NOMO-1 treated with DMSO at 0.1 percent for 48 hours (cell line): ENCODE measurements around the gene PRF1.
"Not testable (repeated sequence)": the region's sequence is repeated elsewhere in the genome, so short reads cannot be mapped to it uniquely, and the experiment has no call there.

Experiments used
- DNase-seq: peaks from one replicate; lab custom pipeline; 2025; ENCODE audit not compliant: unreplicated experiment; lab: John Stamatoyannopoulos, UW

PRF1 gene

DNA sequence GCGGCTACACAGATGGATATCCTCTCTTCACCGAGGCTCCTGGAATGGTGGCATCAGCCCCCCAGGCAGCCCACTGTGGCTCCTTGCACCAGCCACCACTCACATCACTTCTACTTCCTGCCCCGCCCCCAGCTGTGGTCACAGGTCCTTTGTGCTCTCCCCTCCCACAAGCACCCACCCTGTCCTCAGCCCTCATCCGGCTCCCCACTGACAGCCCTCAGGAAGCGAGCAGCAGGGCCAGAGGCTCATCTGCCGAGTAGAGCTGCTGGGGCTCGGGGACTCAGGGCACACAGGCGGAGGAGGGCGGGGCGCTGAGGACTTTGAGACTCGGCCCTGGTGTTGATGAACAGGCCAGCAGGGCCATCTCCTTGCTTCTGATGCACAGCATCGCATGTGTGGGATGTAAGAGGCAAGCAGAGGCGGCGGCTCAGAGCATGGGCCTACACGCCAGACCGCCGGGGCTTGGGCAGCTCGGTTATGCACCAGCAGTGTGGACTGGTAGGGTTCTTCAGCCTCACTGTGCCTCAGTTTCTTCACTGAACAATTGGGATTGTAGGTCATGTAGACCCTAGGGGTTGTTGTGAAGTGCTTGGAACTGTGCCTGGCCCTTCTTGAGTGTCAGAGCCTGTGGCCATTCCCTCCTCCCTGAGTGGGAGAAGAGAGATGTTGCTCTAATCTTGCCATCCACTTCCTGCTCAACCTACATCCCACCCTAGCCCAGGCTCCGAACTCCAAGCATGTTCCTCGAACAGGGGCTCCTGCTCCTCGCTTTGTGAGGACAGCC, at the start of gene PRF1:
Gene PRF1 (minus strand): TSS at position 77 of the 784 bp plus-strand sequence. CDS start 1,839 bp downstream, outside the sequence.
- DNase-seq = no peak

DNA sequence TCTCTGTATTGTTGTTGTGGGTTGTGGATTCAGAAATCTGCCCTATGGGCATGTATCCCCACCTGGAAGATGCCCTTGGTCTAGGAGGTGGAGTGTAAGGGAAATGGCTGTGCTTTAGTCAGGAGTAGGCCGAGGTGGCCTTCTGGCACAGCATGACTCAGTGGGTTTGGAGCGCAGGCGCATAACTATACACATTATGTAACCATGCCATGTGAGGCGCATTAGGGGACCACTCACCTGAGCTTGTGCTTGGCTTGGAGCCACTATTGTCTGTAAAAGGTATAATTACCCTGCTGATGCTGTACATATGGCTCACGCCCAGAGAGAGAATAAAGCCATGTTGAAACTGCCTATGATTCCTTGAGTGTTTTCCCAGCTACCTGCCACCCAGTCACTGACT, 49.1 kb upstream of the PRF1 start:
- DNase-seq = no peak

DNA sequence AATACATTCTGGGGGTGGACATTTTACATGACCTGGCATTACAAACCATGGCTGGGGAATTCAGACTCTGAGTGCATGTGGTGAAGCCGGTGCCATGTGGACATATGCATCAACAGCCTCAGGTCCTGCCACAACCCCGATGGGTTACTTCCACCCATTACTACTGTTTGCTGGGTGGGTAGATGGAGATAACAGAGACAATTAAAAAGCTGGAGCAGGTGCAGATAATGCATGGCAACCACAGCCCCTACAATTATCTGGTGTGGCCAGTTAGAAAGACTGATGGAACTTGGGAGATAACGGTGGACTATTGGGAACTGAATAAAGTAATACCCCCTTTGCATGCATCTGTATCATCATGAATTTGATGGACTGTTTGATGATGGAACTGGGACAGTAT, 48.2 kb upstream of the PRF1 start:
- DNase-seq = no peak

DNA sequence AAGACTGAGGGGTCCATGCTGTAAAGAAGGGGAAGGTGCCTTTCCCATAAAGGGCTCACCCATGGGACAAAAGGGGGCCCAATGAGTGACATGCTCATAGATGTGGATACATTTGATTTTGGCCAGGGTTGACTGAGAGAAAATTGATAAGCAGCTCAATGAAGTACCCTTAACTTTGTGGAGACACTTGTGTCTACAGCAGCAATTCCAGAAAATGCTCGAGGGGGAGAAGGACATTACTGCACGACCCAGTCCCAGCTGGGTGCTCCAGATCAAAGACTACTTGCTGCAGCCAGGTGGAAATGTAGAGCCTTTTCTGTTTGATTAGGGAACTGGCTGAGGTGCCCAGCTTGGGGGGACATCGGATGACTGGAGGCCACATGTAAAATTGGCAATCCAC, 47.6 kb upstream of the PRF1 start:
- no peak for DNase-seq

DNA sequence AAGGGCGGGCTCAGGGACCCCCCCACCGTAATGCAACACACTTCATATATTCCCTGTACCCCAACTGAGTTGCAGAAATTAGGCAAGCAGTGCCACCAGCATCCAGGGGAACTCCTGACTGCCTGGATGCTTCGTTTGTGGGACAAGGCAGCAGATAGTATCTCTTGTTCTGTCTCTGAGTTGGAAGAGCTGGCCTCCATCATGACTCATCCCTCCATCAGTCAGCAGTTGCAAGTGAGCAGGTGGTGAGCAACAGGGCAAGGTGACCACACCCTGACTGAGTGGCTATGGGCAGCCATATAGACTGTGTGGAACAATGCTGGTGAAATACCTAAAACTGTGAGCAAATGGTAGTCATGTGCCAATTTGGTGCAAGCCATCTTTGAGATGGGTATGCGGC, 47.0 kb upstream of the PRF1 start:
- DNase-seq = no peak

DNA sequence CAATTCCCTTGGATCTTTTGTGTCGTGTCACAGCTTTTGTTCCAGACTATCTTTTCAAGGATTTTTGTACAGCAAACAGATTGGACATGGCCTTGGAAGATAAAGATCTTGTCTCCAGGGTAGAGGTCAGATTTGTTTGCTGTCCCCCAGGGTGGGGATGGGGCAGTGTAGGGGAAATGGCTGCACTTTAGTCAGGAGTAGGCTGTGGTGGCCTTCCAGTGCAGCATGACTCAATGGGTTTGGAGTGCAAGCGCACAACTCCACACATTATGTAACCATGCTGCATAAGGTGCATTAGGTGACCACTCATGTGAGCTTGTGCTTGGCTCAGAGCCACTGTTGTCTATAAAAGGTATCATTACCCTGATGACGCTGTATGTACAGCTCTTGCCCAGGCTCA, 45.9 kb upstream of the PRF1 start:
- no peak for DNase-seq

DNA sequence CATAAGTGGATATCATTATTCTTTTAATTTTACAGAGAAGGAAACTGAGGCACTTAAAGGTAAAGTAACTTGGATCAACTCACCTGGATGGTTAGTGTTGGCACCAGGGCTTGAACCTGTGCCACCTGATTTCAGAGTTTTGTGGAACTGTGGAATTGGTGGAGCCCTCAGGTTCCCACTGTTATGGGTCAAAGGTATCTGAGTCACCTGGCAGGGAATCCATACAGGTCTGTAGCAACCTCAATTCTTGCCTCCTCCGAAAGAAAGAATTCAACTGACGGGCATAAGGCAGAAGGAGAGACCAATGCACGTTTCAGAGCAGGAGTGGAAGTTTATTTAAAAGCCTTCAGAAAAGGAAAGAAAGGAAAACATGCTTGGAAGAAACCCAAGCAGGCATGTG, 44.5 kb upstream of the PRF1 start:
- DNase-seq = no peak

DNA sequence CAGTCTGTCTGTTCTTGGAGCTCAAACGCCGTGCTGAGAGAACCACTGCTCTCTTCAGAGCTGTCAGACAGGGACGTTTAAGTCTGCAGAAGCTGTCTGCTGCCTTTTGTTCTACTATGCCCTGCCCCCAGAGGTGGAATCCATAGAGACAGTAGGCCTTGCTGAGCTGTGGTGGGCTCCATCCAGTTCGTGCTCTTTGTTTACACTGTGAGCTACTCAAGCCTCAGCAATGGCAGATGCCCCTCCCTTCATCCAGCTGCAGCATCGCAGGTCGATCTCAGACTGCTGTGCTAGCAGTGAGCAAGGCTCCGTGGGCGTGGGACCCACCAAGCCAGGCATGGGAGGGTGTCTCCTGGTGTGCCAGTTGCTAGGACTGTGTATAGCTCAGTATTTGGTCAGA, 42.4 kb upstream of the PRF1 start:
- not testable (repeated sequence) for DNase-seq

DNA sequence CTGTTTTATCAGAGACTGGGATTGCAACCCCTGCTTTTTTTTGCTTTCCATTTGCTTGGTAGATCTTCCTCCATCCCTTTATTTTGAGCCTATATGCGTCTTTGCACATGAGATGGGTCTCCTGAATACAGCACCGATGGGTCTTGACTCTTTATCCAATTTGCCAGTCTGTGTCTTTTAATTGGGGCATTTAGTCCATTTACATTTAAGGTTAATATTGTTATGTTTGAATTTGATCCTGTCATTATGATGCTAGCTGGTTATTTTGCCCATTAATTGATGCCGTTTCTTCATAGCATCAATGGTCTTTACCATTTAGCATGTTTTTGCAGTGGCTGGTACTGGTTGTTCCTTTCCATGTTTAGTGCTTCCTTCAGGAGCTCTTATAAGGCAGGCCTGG, 40.7 kb upstream of the PRF1 start:
- not testable (repeated sequence) for DNase-seq

DNA sequence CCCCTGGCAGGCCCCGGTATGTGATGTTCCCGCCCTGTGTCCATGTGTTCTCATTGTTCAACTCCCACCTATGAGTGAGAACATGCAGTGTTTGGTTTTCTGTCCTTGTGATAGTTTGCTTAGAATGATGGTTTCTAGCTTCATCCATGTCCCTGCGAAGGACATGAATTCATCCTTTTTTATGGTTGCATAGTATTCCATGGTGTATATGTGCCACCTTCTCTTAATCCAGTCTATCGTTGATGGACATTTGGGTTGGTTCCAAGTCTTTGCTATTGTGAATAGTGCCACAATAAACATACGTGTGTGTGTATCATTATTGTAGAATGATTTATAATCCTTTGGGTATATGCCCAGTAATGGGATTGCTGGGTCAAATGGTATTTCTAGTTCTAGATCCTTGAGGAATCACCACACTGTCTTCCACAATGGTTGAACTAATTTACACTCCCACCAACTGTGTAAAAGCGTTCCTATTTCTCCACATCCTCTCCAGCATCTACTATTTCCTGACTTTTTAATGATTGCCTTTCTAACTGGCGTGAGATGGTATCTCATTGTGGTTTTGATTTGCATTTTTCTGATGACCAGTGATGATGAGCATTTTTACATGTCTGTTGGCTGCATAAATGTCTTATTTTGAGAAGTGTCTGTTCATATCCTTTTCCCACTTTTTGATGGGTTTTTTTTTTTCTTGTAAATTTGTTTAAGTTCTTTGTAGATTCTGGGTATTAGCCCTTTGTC, 37.3 kb upstream of the PRF1 start:
- DNase-seq = not testable (repeated sequence)

DNA sequence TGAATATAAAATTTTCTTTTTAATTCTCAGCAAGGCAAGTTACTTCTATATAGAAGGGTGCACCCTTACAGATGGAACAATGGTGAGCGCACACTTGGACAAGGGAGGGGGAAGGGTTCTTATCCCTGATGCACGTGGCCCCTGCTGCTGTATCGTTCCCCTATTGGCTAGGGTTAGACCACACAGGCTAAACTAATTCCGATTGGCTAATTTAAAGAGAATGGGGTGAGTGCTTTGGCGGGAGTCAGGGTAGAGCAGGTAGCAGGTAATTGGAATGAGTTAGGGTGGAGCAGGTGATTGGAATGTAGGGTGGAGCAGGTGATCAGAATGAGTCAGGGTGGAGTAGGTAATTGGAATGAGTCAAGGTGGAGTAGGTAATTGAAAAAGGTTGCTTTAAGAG, 32.0 kb upstream of the PRF1 start:
- not testable (repeated sequence) for DNase-seq

DNA sequence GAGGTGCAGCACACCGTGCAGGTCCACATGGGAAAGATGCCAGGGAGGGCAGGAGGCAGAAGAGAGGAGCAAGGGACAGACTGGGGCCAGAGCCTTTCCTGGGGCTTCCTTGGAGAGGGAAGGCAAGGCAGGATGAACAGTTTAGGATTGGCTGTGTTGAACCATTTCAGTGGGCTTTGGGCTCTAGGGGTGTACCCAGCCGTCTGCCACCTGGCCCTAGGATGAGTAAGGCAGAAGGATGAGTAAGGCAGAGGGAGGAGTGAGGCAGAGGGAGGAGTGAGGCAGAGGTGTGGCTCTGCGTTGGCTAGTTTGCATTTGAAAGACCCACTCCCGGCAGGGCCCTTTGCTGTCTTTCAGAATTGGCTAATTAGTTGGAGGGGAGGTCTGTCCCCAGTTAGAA, 31.5 kb upstream of the PRF1 start:
- DNase-seq = no peak

DNA sequence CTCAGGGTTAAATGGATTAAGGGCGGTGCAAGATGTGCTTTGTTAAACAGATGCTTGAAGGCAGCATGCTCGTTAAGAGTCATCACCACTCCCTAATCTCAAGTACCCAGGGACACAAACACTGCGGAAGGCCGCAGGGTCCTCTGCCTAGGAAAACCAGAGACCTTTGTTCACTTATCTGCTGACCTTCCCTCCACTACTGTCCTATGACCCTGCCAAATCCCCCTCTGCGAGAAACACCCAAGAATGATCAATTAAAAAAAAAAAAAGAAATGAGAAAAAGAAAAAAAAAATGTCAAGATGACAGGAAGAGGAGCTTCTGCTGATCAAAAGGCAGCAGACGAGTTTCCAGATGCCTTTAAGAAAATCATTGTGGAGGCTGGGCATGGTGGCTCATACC, 29.2 kb upstream of the PRF1 start:
- not testable (repeated sequence) for DNase-seq

DNA sequence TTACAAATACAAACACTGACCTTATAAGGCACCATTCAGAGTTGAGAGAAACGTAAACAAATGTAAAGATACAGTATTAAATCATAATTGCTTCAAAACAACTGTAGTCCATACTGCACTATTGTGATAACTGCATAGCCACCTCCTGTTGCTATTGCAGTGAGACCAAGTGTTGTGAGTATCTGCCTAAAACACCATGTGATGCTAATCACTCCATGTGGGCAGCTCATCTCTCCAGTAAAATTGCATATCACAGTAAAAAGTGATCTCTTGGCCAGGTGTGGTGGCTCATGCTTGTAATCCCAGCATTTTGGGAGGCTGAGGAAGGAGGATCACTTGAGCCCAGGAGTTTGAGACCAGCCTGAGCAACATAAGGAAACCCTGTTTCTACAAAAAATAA, 26.8 kb upstream of the PRF1 start:
- no peak for DNase-seq

DNA sequence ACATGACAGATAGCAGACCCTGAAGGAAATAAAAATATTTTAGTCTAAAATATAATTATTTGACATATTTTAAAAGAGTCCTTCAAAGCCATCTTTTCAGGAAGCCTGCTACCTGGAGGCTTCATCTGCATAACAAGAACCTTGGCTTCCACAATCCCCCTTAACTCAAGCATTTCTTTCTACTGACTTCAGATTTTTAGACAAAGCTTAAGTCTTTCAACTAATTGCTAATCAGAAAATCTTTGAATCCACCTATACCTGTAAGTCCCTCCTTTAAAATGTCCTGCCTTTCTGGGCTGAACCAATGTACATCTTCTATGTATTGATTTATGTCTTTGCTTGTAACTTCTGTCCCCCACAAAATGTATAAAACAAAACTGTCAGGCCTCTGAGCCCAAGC, 23.5 kb upstream of the PRF1 start:
- DNase-seq = no peak

DNA sequence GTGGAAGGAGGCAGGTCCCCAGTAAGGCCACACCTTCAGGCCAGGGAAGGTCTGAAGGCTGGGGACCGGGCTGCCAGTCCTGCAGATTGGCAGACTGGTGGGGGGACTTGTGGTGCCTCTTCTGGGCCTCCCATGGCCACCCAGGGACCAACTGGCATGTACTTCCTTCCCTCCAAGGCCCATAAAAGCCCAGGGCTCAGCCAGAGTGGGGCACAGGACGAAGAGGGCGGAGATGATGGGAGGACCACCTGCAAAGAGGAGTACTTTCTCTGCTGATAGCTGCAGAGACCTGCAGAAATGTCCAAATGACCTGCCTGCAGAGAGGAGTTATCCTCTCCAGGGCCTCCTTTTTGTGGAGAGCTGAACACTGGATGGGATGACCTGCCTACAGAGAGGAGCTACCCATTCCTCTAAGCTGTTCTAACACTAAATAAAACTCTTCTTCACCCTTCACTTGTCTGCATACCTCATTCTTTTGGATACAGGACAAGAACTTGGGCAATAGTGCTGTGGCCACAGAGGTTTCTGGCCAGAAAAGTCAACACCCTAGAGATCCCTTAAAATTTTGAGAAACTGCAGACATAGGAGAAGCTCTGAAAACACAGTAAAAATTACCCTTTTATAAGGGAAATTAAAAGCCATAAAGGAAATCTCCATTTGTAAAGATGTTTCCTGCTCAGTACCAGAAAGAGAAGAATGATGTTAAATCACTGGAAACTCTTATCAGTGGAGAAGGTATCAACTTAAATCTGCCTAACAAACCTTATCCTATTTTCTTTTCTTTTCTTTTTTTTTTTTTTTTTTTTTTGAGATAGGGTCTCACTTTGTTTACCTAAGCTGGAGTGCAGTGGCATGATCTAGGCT, 20.7 kb upstream of the PRF1 start:
- no peak for DNase-seq

DNA sequence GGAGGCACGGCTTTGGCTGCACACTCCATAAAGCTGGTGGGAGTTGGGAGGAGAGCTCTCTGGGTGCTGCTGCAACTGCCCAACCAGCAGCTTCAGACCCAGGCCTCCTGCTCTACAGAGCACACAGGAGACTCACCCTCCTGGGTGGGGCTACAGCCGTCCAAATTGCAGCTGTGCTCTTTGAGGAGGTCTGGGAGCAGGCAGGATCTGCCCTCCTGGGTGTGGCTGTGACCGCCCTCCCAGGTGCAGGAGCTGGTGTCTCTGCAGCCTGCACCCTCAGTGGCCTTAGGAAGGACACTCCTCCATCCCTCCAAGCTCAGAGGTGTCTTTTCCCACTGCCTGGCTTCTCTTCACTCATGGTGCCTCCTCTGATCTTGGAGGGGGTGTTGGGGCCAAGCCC, 20.0 kb upstream of the PRF1 start:
- DNase-seq = no peak

DNA sequence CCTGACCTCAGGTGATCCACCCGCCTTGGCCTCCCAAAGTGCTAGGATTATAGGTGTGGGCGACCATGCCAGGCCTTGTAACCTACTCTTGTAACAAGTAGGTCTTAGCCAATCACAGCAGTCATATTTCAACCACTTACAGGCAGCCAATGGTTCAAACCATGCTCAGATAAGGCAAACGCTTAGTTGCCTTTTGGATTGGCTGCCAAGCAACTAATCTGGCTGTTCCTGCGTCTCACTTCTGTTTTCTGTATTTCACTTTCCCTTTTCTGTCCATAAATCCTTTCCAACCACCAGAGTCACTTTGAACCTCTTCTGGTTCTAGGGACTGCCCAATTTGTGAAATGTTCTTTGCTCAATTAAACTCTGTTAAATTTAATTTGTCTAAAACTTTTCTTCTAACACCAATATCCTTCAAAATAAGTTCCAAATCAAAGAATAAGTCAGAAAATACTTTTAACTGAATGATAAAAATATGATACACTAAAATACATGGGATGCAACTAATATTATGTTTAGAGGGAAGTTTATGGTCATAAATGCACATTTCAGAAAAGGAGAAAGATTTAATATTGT, 19.1 kb upstream of the PRF1 start:
- DNase-seq = peak; percentile 41

DNA sequence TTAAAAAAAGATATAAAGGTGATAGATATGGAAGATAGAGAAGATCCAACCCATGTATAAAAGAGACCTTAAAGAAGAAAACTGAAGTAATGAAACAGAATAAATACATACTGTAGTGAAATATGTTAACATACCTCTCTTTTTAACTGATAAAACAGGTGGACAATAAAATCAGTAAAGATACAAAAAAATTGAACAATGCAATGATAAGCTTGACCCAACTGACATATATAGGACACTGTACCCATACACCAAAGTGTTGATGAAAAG, 17.4 kb upstream of the PRF1 start:
- DNase-seq = no peak

DNA sequence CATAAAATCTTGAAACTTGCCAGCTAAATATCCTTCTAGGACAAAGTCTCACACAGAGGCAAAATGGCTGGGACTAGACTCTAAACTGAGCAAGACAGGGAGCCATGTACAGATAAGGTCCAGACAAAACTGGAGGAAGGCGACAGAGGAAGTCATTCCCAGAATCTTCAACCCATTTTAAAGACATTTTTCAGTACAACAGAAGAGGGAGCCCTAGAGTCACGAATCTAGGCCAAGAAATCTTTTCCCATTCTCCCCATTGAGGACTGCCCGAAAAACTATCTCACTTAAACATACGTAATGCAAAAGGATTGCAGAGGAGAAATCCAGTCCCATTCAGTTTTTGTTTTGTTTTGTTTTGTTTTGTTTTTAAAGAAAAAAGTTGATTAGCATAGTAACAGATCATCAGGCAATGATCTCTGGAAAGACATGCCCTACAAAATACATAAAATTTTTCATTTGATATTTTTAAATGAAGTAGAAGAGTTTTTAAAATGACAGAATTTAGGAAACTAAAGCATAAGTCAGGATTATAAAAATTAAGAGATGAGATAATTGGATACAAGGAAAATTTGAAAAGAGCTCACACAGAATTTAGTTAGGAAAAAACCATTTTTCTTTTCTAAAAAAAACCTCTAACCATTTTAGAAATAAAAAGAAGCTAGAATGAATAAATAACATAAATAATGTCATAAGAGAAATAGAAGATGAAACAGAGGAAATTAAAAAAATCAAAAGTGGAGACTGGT, 16.9 kb upstream of the PRF1 start:
- no peak for DNase-seq

DNA sequence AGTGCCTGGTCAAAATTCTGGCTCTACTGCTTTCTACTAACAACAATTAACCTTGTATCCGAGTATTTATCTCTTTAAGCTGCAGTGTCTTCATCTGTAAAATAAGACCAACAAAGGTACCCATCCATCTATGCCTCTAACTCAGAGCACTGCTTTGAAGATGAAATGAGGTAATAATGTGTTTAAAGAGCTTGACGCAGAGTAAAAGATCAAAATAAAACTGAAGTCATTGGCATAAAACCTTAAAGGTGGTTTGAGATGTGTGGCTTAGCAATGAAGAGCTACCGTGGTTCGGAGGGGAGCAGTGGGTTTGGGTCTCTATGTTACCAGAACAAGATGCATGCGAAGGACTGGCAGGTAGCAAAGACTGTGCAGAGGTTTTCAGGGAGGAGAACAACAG, 16.1 kb upstream of the PRF1 start:
- DNase-seq = no peak
